Stimulated activated naive CD8-positive, alpha-beta T cell treated with anti-CD3 and anti-CD28 coated beads, Interleukin-15, Interleukin-2, amounts not matched to agents 100 ng/mL and 50 ng/mL, for 24 hours (primary cell): ENCODE data around the gene ZNF420.
"Not testable (repeated sequence)": the region's sequence is repeated elsewhere in the genome, so short reads cannot be mapped to it uniquely, and the experiment has no call there.

Source experiments
- H3K27ac Mint-ChIP-seq: one replicate; pipeline ENCODE4 v1.8.0; 2021; ENCODE audit warnings: mild to moderate bottlenecking, mixed read lengths
- H3K27me3 Mint-ChIP-seq: one replicate; pipeline ENCODE4 v1.8.0; 2021; ENCODE audit warnings: mixed read lengths
- H3K36me3 Mint-ChIP-seq: one replicate; pipeline ENCODE4 v1.8.0; 2021; ENCODE audit warnings: low read depth, mixed read lengths
- H3K4me1 Mint-ChIP-seq: one replicate; pipeline ENCODE4 v1.8.0; 2021; ENCODE audit warnings: low read depth, mixed read lengths
- H3K4me3 Mint-ChIP-seq: one replicate; pipeline ENCODE4 v1.8.0; 2021; ENCODE audit warnings: mild to moderate bottlenecking, mixed read lengths
- H3K9me3 Mint-ChIP-seq: one replicate; pipeline ENCODE4 v1.8.0; 2021; ENCODE audit warnings: mixed read lengths

Gene ZNF420

DNA sequence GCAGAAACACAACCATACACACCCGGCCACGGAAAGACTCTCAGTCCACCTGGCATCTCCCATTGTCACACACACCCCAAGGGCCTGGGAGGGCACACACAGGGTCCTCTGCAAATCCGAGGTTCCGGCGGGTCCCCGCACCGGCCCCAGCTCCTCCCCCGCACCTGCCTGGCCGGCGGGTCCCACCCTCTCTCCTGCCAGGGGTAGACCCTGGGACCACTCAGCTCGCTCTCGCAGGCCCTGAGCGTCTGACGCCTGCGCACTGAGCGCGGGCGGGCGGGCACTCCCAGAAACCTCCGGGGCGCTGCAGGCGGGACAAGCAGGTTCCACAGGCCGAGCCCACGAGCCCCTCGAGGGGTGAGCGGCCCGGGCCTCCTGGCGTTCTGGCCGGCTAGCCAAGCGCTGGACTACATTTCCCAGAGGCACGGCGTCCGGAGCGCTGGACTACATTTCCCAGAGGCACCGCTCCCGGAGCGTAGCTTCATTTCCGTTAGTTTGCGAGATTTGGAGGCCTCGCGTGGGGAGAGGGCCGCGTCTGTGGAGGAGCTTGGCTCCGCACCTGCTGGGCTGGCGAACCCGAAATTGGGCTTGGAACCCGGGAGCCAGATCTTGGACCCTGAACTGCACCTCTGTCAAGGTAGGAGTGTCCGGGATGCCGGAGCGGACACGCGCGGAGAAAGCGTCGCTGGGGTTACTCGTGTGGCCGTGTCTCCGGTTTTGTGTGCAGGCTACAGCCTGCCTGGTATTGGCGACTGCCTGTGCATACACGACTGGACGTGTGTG is at the start of gene ZNF420:
Gene ZNF420, plus strand, starts transcription at position 500 of the 783 bp plus-strand sequence. CDS start 10,686 bp downstream, outside the sequence.
- peak within 1 kb of the TSS; percentile 91 for H3K27ac Mint-ChIP-seq
- peaks cover 18% of the 10 kb centered on the region for H3K9me3 Mint-ChIP-seq
- H3K36me3 Mint-ChIP-seq: peaks cover 44% of the 10 kb centered on the region
- H3K27me3 Mint-ChIP-seq: no peaks in the 10 kb centered on the region
- peak within 1 kb of the TSS; percentile 95 for H3K4me3 Mint-ChIP-seq
- H3K4me1 Mint-ChIP-seq: peaks cover 33% of the 10 kb centered on the region

DNA sequence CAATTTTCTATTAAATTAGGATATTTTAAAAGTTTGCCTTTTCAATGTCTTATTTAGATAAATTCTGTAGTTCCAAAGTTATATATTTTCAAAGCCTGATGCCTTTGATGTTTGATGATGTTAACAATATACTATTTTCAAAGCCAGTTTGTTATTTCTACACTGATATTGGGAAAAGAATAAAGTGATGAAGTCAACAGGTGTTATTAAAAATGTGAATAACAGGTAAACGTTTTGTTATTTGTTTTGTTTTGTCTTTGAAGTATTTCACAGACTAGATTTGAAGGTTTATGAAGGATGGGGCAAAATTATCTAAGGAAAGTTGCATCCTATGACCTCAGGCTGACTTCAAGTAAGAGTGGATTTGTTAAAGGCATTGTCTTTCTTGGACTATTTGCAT is 33.1 kb upstream of the ZNF420 start:
- no peak overlapping the region for H3K27ac Mint-ChIP-seq
- no peak overlapping the region for H3K4me3 Mint-ChIP-seq
- H3K36me3 Mint-ChIP-seq: peaks cover 9% of the 10 kb centered on the region
- H3K9me3 Mint-ChIP-seq: peaks cover 38% of the 10 kb centered on the region
- no peaks in the 10 kb centered on the region for H3K27me3 Mint-ChIP-seq
- no peaks in the 10 kb centered on the region for H3K4me1 Mint-ChIP-seq

DNA sequence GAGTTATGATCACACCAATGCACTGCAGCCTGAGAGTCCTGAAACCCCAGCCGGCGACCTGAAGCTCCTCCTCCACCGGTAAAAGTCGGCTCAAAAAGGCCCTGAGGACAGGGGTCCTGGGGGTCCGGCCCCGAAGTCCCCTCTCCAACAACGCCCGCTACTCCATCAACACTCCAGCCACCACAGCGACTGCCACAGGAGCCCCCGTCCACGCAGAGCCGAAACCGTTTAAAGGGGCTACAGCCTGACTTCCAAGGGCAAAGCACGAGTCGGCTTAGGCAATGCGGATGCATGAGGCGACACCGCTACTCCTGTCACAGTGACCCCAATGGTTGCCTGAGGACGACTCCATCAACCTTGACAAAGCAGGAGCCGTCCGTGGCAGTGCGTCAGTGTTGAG is 22.9 kb upstream of the ZNF420 start:
- H3K36me3 Mint-ChIP-seq: peaks cover 35% of the 10 kb centered on the region
- H3K27me3 Mint-ChIP-seq: no peaks in the 10 kb centered on the region
- H3K9me3 Mint-ChIP-seq: peaks cover 52% of the 10 kb centered on the region
- no peaks in the 10 kb centered on the region for H3K4me1 Mint-ChIP-seq
- H3K4me3 Mint-ChIP-seq: no peak overlapping the region
- no peak overlapping the region for H3K27ac Mint-ChIP-seq

DNA sequence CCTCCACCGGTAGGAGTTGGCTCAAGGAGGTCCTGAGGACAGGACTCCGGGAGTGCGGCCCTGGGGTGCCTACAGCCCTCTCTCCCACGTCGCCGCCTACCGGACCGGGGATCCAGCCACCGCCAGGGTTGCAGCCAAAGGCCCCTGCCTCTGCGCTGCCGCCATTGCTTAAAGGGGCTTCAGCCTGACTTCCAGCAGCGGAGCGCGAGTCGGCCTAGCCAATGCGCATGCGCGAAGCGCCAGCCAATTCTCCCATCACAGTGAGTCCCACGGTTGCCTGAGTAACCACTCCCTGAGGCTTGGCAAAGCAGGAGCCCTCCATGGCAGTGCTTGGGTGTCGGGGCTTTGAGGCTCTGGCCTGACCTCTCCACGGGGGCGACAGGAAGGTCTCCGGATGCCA is 21.5 kb upstream of the ZNF420 start:
- Mint-ChIP-seq H3K27me3 (no peaks in the 10 kb centered on the region), H3K27ac (no peak overlapping the region), H3K4me3 (no peak overlapping the region), H3K36me3 (peaks cover 35% of the 10 kb centered on the region), H3K9me3 (peaks cover 50% of the 10 kb centered on the region), H3K4me1 (no peaks in the 10 kb centered on the region)

DNA sequence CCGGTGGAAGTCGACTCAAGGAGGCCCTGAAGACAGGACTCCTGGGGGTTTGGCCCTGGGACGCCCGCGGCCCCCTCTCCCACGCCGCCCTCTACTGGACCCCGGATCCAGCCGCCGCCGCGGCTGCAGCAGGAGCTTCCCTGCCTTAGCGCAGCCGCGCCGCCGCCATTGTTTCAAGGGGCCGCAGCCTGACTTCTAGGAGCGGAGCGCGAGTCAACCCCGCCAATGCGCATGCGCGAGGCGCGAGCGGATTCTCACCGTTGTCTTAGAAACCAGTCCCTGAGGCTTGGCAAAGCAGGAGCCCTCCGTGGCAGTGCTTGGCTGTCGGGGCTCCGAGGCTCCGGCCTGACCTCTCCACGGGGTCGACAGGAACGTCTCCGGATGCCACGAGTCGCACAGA is 19.1 kb upstream of the ZNF420 start:
- Mint-ChIP-seq H3K4me3 (no peak overlapping the region), H3K27me3 (no peaks in the 10 kb centered on the region), H3K9me3 (peaks cover 53% of the 10 kb centered on the region), H3K27ac (no peak overlapping the region), H3K4me1 (no peaks in the 10 kb centered on the region), H3K36me3 (peaks cover 43% of the 10 kb centered on the region)

DNA sequence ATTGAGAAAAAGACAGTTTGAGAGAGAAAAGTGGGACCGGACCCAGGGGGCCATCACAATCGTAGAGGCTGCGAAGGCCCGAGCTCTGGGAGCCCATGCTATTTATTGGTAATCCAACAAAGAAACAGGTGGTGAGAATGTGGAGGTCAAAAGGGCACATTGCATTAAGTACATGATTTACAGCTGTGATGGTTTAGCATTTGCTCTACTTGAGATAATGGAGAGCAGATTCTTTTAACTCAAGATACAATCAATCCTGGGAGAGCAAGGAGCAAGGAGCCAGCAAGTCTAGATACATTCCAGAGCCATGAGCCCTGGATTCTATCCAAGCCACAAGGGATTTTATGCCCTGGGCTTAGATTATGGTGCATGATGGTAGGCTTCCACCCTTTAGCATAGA is 13.3 kb upstream of the ZNF420 start:
- Mint-ChIP-seq H3K36me3 (peaks cover 35% of the 10 kb centered on the region), H3K9me3 (peaks cover 54% of the 10 kb centered on the region)
- H3K27me3 Mint-ChIP-seq, H3K4me1 Mint-ChIP-seq, H3K27ac Mint-ChIP-seq, H3K4me3 Mint-ChIP-seq: not testable (repeated sequence)

DNA sequence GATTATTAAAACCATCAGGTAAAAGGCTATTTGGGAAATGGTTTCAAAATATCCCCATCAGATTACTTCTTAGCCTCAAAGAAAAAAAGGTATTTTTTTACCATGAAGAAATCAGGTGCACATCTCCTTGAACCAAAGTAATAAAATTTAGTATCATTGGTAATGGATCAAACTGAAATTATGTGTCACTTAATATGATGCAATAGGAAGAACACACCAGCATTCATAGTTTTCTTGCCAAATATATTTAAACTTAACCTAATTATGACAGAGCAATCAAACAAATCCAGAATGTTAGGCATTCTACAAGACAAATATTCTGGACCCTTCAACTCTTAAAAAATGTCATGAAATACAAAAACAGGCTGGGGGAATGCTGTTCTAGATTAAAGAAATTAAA is 4.1 kb upstream of the ZNF420 start:
- peaks cover 20% of the 10 kb centered on the region for H3K36me3 Mint-ChIP-seq
- H3K4me3 Mint-ChIP-seq: no peak overlapping the region
- H3K9me3 Mint-ChIP-seq: peaks cover 21% of the 10 kb centered on the region
- H3K4me1 Mint-ChIP-seq: peaks cover 16% of the 10 kb centered on the region
- no peaks in the 10 kb centered on the region for H3K27me3 Mint-ChIP-seq
- no peak overlapping the region for H3K27ac Mint-ChIP-seq

DNA sequence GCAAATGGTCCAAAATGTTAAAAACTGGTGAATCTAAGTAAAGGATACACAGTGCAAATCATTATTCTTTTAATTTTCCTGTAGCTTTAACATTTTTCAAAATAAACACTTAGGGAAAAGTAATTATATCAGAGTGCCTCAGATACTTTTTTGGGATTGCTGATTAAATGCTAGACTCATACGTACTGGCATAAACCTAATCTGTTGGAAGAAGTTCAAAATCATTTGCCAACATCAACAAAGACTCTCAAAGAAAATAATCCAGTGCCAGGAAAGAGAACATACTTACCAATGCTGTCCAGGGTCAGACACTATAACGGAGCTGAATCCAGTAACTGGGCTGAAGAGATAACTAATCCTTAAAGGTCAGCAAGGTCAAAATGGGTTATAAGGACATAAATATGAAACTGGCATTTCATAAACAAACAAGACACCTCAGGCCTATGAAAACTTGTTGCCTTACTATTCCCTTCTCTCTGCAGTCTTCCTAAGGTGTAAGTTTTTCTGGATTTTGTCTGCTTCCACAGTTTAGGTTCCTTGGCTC is 3.3 kb upstream of the ZNF420 start:
- Mint-ChIP-seq H3K36me3 (peaks cover 20% of the 10 kb centered on the region), H3K4me3 (no peak overlapping the region), H3K4me1 (peaks cover 23% of the 10 kb centered on the region), H3K27ac (no peak overlapping the region), H3K27me3 (no peaks in the 10 kb centered on the region), H3K9me3 (peaks cover 14% of the 10 kb centered on the region)

DNA sequence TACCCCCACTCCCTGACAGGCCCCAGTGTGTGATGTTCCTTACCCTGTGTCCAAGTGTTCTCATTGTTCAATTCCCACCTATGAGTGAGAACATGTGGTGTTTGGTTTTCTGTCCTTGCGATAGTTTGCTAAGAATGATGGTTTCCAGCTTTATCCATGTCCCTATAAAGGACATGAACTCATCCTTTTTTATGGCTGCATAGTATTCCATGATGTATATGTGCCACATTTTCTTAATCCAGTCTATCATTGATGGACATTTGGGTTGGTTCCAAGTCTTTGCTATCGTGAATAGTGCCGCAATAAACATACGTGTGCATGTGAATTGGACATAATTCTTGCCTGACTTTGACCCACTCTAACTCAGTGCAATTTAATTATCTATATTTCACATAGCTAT is 1.7 kb upstream of the ZNF420 start:
- peaks cover 34% of the 10 kb centered on the region for H3K36me3 Mint-ChIP-seq
- not testable (repeated sequence) for H3K27ac Mint-ChIP-seq, H3K27me3 Mint-ChIP-seq
- peaks cover 33% of the 10 kb centered on the region for H3K4me1 Mint-ChIP-seq
- peaks cover 16% of the 10 kb centered on the region for H3K9me3 Mint-ChIP-seq
- peak overlapping the region; percentile 7 for H3K4me3 Mint-ChIP-seq

DNA sequence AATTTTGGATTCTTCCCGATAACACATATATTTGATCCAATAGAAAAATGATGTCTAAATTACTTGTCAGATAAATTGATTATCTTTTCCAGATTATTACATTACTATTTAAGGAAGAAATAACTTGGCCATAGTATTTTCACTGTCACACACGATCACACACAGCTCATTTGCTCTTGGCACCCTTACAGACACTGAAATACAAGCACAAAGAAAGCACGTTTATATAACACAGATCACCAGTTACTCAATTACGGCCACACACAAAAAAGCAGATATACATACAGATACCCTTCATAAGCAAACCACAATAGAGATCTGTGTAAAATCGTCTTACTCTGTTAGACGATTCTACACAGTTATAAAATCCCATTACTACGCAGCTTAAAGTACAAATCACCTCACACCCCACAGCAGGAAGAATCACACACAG is 716 bp upstream of the ZNF420 start:
- no peaks in the 10 kb centered on the region for H3K27me3 Mint-ChIP-seq
- peaks cover 43% of the 10 kb centered on the region for H3K36me3 Mint-ChIP-seq
- peaks cover 33% of the 10 kb centered on the region for H3K4me1 Mint-ChIP-seq
- H3K9me3 Mint-ChIP-seq: peaks cover 17% of the 10 kb centered on the region
- H3K4me3 Mint-ChIP-seq: peak overlapping the region; percentile 95
- H3K27ac Mint-ChIP-seq: peak overlapping the region; percentile 91

DNA sequence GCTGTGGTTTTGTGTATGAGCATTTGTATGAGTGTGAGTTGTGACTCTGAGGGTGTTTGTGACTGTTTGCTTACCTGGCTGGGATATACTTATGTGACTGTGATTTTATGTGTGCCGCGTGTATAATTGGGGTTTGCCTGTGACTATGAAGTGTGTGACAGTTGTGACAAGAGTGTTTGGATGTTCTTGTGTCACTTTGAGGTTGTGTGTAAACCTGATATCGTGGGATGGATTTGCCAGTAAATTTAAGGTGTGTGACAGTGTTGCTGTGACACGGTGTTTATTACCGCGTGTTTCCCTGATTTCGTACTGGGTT is 442 bp downstream of the ZNF420 start:
- Mint-ChIP-seq H3K27me3 (no peaks in the 10 kb centered on the region), H3K4me3 (peak overlapping the region; percentile 95), H3K9me3 (peaks cover 22% of the 10 kb centered on the region), H3K4me1 (peaks cover 33% of the 10 kb centered on the region), H3K36me3 (peaks cover 49% of the 10 kb centered on the region), H3K27ac (peak overlapping the region; percentile 91)

DNA sequence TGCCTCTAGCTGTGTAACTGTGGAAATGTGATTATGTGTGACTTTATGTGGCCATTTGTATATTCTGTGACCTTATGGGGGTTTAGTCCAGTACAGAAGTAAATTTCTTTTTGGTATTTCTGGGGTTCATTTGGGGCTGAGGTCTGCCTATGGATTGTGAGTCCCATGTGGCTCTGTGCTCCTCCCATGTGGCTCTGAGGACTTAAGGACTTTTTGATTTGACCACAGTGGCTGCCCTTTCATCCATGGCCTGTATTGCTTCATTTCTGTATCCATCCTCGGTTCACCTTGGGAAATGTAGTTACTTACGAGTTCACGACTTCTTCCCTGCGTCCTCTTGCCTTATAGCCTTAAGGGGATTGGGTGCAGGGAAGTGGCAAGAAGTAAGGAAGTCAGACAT is 1.0 kb downstream of the ZNF420 start:
- Mint-ChIP-seq H3K9me3 (peaks cover 22% of the 10 kb centered on the region), H3K27ac (peak overlapping the region; percentile 91), H3K36me3 (peaks cover 52% of the 10 kb centered on the region), H3K27me3 (no peaks in the 10 kb centered on the region), H3K4me1 (peaks cover 33% of the 10 kb centered on the region), H3K4me3 (peak overlapping the region; percentile 95)

DNA sequence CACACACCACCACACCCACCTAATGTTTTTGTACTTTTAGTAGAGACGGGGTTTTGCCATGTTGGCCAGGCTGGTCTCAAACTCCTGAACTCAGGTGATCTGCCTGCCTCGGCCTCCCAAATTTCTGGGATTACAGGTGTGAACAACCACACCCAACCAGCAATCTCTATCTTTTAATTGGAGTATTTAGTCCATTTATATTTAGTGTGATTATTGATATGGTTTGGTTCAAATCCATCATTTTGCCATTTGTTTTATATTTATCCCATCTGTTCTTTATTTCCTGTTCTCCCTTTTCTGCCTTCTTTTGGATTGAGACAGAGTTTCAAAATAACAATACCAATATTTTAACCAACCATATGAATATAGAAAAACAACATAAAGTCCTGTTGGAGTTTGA is 4.1 kb downstream of the ZNF420 start:
- H3K4me1 Mint-ChIP-seq: peaks cover 33% of the 10 kb centered on the region
- H3K27ac Mint-ChIP-seq: no peak overlapping the region
- peaks cover 42% of the 10 kb centered on the region for H3K9me3 Mint-ChIP-seq
- H3K36me3 Mint-ChIP-seq: peaks cover 71% of the 10 kb centered on the region
- no peak overlapping the region for H3K4me3 Mint-ChIP-seq
- no peaks in the 10 kb centered on the region for H3K27me3 Mint-ChIP-seq

DNA sequence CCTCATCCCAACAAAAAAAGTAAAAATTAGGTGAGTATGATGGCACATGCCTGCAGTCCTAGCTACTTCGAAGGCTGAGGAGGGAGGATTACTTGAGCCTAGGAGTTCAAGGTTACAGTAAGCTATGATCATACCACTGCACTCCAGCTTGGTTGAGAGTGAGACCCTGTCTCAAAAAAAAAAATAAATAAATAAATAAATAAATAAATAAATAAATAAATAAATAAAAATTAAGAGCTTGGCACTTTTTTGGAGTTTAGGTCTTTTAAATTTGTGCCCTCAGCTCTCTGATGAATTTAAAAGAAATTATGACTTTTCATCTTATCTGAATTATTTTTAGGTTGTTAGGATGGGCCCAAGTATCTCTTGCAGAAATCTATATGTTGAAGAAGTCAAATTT is 8.9 kb downstream of the ZNF420 start:
- H3K9me3 Mint-ChIP-seq: peaks cover 56% of the 10 kb centered on the region

DNA sequence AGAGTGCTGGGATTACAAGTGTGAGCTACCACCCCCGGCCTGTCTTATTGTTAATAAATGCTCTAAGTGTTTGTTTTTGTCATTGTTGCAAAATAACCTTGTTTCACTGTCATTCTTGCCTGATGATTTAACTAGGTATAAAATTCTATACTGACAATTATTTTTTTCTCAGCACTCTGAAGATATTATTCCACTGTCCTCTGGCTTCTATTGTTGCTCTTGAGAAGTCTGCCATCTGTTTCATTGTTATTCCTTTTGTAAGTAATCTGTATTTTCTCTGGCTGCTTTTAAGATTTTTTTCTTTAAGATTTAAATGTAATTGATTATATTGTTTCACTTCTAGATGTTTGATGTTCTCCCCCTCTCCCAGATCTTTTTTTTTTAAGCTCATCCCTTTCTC is 17.6 kb downstream of the ZNF420 start:
- H3K9me3 Mint-ChIP-seq: peaks cover 52% of the 10 kb centered on the region
- no peaks in the 10 kb centered on the region for H3K27me3 Mint-ChIP-seq

More for the DNA sequence above, 8.9 kb downstream of the ZNF420 start:
- peaks cover 88% of the 10 kb centered on the region for H3K36me3 Mint-ChIP-seq
- H3K27ac Mint-ChIP-seq: no peak overlapping the region
- H3K27me3 Mint-ChIP-seq: no peaks in the 10 kb centered on the region
- no peaks in the 10 kb centered on the region for H3K4me1 Mint-ChIP-seq
- H3K4me3 Mint-ChIP-seq: no peak overlapping the region

DNA sequence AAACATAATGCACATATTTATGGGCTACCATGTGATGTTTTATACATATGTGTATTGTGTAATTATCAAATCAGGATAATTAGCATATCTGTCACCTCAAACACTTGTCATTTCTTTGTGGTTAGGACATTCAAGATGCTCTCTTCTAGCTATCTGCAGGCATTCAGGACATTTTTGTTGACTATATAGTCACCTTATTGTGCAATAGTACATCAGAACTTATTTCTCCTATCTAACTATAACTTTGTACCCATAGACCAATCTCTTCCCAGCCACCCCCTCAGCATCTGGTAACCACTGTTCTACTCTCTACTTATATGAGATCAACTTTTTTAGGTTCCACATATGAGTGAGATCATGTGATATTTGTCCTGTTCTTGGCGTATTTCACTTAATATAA is 20.3 kb downstream of the ZNF420 start:
- Mint-ChIP-seq H3K4me3 (no peak overlapping the region), H3K36me3 (peaks cover 100% of the 10 kb centered on the region), H3K4me1 (no peaks in the 10 kb centered on the region), H3K27me3 (no peaks in the 10 kb centered on the region), H3K27ac (no peak overlapping the region), H3K9me3 (peaks cover 49% of the 10 kb centered on the region)

More for the DNA sequence above, 17.6 kb downstream of the ZNF420 start:
- peaks cover 100% of the 10 kb centered on the region for H3K36me3 Mint-ChIP-seq
- H3K4me1 Mint-ChIP-seq: no peaks in the 10 kb centered on the region
- no peak overlapping the region for H3K4me3 Mint-ChIP-seq
- H3K27ac Mint-ChIP-seq: no peak overlapping the region
